Kidney capillary endothelial cell (primary cell): ENCODE measurements around the gene MAP7D3.
"Not testable (repeated sequence)": the region's sequence is repeated elsewhere in the genome, so short reads cannot be mapped to it uniquely, and the experiment has no call there.

Experiments used
- DNase-seq: peaks from one replicate; pipeline ENCODE4 v3.0.0-alpha.2; 2018; ENCODE audit warnings: low spot score

The MAP7D3 gene

DNA sequence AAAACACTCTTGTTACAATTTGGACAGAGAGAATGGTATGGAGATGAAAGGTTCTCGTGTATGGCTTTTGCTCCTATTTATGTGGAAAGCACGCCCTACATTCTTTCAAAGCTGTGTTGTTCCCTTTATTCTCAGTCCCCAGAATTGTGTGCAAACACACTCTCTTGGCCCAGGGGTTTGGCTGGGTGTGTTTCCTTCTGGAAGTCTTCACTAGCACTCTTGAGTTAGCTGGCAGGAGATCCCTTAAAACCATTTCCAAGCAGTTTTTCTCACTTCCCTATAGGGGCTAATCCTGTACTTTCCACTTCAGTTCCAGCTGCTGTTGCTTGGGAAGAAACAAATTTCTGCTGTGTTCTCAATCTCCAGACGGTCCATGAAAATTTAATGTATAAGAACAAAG lies 68.8 kb downstream of the MAP7D3 start:
- no peak for DNase-seq

DNA sequence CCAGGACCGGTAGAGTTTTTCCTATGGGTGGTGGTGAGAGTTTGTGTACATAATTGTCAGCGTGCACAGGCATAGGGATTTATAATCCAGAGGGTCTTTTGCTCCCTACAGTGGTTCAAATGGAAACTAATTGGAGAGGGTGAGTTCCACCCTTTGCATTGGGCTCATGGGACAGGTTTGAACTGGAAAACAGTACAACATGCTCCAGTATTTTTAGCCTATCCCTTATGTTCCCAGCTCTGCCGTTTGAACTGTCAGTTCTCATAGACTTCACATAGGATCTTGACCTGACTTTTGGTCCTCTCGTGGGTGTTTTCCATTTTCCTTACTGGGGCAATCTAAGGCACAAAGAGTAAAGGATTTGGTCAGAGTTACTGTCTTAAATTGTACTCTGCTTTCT lies 72.1 kb downstream of the MAP7D3 start:
- DNase-seq: no peak

DNA sequence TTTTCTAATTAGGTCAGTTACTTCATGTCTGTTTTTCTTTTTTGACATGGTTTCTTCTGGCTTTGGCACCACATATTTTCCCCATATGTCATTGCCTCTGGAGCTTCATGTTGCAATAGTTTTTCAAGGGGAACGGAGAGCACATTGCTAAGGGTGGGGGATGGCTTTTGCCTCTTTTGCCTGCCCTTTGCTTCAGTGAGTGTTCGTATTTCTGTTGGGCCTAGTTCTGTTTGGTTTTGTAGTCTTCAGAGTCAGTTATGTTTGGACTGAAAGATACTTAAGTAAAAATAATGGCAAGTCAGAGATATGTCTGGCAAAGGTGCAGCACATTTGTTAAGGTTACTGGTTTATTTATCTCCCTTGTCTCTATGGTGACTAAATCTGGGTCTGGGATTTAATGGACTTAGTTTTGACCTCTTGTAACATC lies 74.8 kb downstream of the MAP7D3 start:
- no peak for DNase-seq

DNA sequence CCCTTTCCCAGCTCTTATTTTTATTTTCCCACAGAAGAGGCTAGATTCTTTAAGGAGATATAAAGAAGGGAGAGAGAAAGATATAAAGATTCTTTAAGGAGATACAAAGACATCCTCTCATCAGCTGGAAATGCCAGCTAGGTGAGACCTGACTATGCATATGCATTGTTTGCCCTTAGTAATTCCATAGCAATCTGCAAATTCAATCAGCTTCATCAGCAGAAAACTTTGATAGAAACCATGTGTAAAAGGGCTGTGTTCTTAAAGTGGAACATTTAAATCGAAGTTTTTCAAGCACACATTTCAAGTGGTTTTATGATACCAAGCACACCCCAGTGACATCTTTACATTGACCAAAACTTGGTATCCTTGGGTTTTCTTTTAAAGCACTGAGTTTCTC lies 79.8 kb downstream of the MAP7D3 start:
- DNase-seq: no peak

DNA sequence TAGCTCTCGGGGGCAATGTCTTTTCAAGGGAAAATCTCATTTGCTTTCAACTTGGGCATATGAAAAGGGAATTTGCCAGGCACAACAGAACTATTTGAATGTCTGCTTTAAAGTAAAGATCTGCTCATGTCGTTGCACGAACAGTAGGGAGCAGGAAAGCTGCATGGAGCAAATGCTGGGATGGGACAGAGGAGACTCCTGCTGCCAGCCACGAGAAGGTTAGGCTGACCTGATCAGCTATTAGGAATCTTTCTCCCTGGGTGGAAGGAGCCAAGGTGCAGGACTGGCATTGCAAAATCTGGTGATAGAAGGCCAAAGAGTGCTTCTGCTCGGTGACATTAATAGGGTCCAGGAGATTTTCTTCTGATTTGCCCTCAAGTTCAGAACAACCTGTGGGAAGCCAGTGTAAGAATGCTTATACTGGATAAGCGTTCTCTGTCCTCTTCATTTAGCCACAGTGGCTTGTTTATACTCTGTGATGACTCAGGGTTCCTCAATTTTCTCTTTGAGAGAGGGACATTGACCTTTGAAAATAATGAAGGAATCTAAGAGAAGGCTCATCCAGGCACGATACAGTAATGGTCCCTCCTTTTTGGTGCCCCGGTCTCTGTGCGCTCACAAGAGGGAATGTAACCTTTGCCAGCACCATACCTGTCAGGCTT lies 80.9 kb downstream of the MAP7D3 start:
- DNase-seq: no peak

DNA sequence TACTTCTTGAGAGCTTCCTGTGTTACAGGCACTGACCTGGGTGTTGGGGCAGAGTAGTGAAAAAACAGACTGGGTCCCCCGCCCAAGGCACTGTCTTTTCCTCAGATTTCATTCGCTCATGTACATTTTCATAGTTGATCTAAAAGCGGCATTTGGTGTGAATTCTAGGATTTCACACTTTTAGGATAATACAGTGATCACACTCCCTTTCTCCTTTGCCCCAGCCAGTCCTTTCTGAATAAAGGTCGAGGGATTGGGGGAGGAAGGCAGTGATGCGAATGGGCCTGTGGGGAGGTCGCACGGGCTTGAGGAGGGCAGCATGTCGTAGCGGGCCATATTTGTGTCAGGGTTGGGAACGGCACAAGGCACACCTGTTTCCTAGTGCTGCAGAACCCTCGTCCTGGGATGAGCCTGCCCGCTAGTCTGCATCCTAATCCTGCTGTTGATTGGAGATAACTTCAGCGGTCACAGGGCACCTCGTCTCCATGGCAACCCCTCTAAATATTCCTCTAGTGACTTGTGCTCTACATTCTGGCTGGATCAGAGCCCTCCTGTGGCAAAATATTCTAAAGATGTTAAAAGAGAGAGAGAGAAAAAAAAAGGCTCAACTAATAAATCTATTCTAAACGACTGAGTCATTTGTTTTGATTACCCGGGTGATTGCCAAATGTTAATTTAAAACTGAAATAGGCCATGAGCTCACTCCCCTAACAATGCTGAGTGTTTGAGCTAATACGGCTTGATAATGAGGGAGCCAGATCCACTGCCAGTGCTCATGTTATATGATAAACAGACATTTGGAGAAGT lies 82.1 kb downstream of the MAP7D3 start:
- no peak for DNase-seq

DNA sequence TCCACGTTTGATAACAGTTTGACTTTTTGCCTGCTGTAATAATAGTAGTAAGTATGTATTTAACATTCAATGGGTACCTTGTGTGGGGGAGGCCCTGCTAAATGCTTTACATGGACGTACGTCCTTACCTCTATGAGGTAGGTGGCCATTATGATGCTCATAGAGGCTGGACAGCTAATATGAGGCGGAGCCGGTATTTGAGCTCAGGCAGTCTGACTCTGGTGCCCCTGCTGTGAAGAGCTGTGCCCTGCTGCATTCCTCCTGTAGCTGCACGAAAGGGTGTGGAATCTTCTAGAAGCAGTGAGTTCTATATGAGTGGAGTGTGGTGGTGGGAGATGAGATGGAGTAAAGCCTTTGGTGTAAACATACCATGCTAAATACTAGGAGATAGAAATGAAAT lies 83.2 kb downstream of the MAP7D3 start:
- not testable (repeated sequence) for DNase-seq

DNA sequence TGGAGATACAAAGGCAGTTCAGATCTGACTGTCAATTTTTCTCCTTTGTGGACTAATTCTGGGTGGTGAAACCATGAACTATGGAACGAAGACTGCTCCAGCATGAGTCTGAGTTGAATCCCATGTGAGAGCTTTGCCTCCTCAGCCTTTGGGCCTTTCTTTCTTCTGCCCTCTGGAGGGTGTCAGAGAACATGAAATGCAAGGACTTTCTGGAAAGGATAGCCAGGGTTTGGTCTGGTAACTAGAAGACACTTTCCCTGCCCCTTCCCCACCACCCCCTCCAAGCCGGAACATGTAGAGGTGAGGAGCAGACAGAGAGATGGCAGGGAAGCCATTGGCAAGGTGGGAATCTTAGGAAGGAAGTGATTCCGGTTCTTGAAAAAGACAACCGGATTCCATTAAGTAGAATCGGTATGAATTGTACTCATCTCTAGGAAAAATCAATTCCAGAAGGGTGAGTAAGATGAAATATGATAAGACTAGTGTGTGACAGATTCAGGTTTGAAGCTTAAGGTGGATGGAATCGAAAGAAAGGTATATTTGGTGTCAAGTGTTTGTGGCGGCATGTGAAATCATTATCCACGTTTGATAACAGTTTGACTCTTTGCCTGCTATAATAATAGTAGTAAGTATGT lies 84.9 kb downstream of the MAP7D3 start:
- no peak for DNase-seq

DNA sequence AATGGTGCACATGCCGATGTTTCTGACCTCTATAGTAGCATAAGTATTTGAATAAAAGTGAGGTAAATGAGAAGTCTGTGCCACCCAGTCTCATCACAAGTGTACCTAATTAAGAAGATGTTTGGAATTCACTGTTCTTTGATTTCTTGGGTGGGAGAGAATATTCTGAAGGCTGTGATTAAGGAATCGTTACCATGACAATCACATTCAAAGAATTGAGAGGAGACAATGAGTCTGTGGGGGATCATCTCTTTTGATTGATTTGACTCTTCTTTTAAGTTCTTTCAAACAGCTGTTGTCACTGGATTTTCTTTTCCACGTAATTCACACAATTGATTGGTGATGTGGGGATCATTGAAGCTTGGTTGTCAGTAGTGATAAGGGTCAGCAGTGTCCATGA lies 85.8 kb downstream of the MAP7D3 start:
- no peak for DNase-seq

DNA sequence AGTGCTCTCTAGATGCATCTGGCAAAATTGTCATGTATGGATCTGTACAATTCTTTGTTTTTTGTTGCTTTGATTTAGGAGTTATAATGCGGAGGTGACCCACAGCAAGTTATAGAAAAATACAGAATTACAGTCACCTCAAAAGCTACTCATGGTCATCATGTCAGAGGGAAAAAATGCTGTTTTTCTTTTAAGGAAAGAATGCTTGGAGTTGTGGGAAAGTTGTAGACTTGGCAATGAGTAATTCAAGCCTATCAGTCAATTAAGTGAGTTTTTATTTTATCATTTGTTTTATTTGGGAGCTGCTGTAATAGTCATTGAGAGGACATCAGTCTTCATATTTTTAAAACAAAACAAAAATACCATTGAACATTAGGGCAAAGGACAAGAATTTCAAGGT lies 87.5 kb downstream of the MAP7D3 start:
- DNase-seq: no peak
